Activated CD8-positive, alpha-beta memory T cell treated with anti-CD3 and anti-CD28 coated beads, Interleukin-2, amount 10 ng/mL, durations not matched to agents 7 days and 5 days (primary cell): ENCODE data around the gene LAMA1. TPM values are rescaled to one million over a fixed set of nuclear protein-coding genes. Genes with fewer than 3 reads are reported as not detected.

Source experiments
- ATAC-seq: fragments of 150-1000 bp; cut with Tn5 transposase; one replicate; pipeline ENCODE4 v1.10.0; 2021; ENCODE audit warnings: moderate library complexity
- CTCF ChIA-PET: fragments of 350-600 bp; sonication (Branson Sonifier 250); formaldehyde crosslinking; loops from one replicate; lab custom pipeline; 2021; ENCODE audit warnings: antibody characterized with exemption; lab: Charles Lee
- DNase-seq: peaks from one replicate; pipeline ENCODE4 v3.0.0-alpha.2; 2020
- H3K27ac Mint-ChIP-seq: one replicate; pipeline ENCODE4 v1.8.0; 2021; ENCODE audit warnings: mild to moderate bottlenecking, mixed read lengths
- H3K27me3 Mint-ChIP-seq: one replicate; pipeline ENCODE4 v1.8.0; 2021; ENCODE audit warnings: mixed read lengths
- H3K36me3 Mint-ChIP-seq: one replicate; pipeline ENCODE4 v1.8.0; 2021; ENCODE audit warnings: mild to moderate bottlenecking, mixed read lengths
- H3K4me1 Mint-ChIP-seq: one replicate; pipeline ENCODE4 v1.8.0; 2021; ENCODE audit warnings: mixed read lengths
- H3K4me3 Mint-ChIP-seq: one replicate; pipeline ENCODE4 v1.8.0; 2021; ENCODE audit warnings: mild to moderate bottlenecking, moderate library complexity, mixed read lengths
- H3K9me3 Mint-ChIP-seq: one replicate; pipeline ENCODE4 v1.8.0; 2022; ENCODE audit warnings: low read depth, mixed read lengths
- total RNA-seq, 2 experiments: library from RNA; stranded (reverse); gene quantifications; one replicate each; pipeline ENCODE4 v1.2.3, GENCODE V29; 2021

LAMA1 gene
- total RNA-seq, 2 experiments from 2014 or later: not detected

GRCh38 chr18:7133181-7133580, 15.6 kb upstream of the LAMA1 start:
- H3K36me3 Mint-ChIP-seq: no peaks in the 10 kb centered on the region
- ATAC-seq: no peak
- peaks cover 14% of the 10 kb centered on the region for H3K9me3 Mint-ChIP-seq
- no peak overlapping the region for H3K27ac Mint-ChIP-seq
- CTCF ChIA-PET: no interaction called here
- H3K4me1 Mint-ChIP-seq: no peaks in the 10 kb centered on the region
- no peak for DNase-seq
- H3K27me3 Mint-ChIP-seq: no peaks in the 10 kb centered on the region
- H3K4me3 Mint-ChIP-seq: no peak overlapping the region

- DNase-seq: no peak
- no peak overlapping the region for H3K27ac Mint-ChIP-seq
- peaks cover 16% of the 10 kb centered on the region for H3K9me3 Mint-ChIP-seq
- no peak overlapping the region for H3K4me3 Mint-ChIP-seq
- no peak for ATAC-seq
- H3K4me1 Mint-ChIP-seq: no peaks in the 10 kb centered on the region
- H3K36me3 Mint-ChIP-seq: no peaks in the 10 kb centered on the region
- H3K27me3 Mint-ChIP-seq: no peaks in the 10 kb centered on the region
- CTCF ChIA-PET: no interaction called here
Measured at GRCh38 chr18:7132356-7133150, 15.0 kb upstream of the LAMA1 start.

- DNase-seq (no peak), ATAC-seq (no peak)
- Mint-ChIP-seq H3K4me1 (no peaks in the 10 kb centered on the region), H3K36me3 (no peaks in the 10 kb centered on the region), H3K27ac (no peak overlapping the region), H3K9me3 (peaks cover 6% of the 10 kb centered on the region), H3K27me3 (peaks cover 4% of the 10 kb centered on the region), H3K4me3 (no peak overlapping the region)
- CTCF ChIA-PET: no interaction called here
Measured at GRCh38 chr18:7122376-7122775, 4.8 kb upstream of the LAMA1 start.

- peak overlapping the region; percentile 12 for H3K4me3 Mint-ChIP-seq
- CTCF ChIA-PET: no interaction called here
Measured at GRCh38 chr18:7116792-7117389, 706 bp downstream of the LAMA1 start.

GRCh38 chr18:7116001-7116730, 1.4 kb downstream of the LAMA1 start:
- peaks cover 25% of the 10 kb centered on the region for H3K27me3 Mint-ChIP-seq
- no peak overlapping the region for H3K27ac Mint-ChIP-seq
- DNase-seq (no peak), ATAC-seq (no peak)
- no peaks in the 10 kb centered on the region for H3K36me3 Mint-ChIP-seq
- H3K4me3 Mint-ChIP-seq: no peak overlapping the region
- no peaks in the 10 kb centered on the region for H3K4me1 Mint-ChIP-seq
- CTCF ChIA-PET: no interaction called here
- peaks cover 11% of the 10 kb centered on the region for H3K9me3 Mint-ChIP-seq

More at GRCh38 chr18:7116792-7117389, 706 bp downstream of the LAMA1 start:
- peaks cover 25% of the 10 kb centered on the region for H3K27me3 Mint-ChIP-seq
- peaks cover 11% of the 10 kb centered on the region for H3K9me3 Mint-ChIP-seq
- H3K4me1 Mint-ChIP-seq: no peaks in the 10 kb centered on the region
- H3K36me3 Mint-ChIP-seq: no peaks in the 10 kb centered on the region
- H3K27ac Mint-ChIP-seq: no peak overlapping the region
- ATAC-seq (no peak), DNase-seq (no peak)

- CTCF ChIA-PET: no interaction called here
- H3K4me3 Mint-ChIP-seq: no peak overlapping the region
- H3K36me3 Mint-ChIP-seq: no peaks in the 10 kb centered on the region
- no peak overlapping the region for H3K27ac Mint-ChIP-seq
- DNase-seq (no peak), ATAC-seq (no peak)
- peaks cover 8% of the 10 kb centered on the region for H3K9me3 Mint-ChIP-seq
- no peaks in the 10 kb centered on the region for H3K4me1 Mint-ChIP-seq
- H3K27me3 Mint-ChIP-seq: peaks cover 22% of the 10 kb centered on the region
Measured at GRCh38 chr18:7112936-7113335, 4.7 kb downstream of the LAMA1 start.

- Mint-ChIP-seq H3K9me3 (peaks cover 10% of the 10 kb centered on the region), H3K4me1 (no peaks in the 10 kb centered on the region), H3K27ac (no peak overlapping the region), H3K36me3 (no peaks in the 10 kb centered on the region), H3K4me3 (no peak overlapping the region), H3K27me3 (peaks cover 15% of the 10 kb centered on the region)
- ATAC-seq (no peak), DNase-seq (no peak)
- CTCF ChIA-PET: no interaction called here
Measured at GRCh38 chr18:7111134-7111533, 6.5 kb downstream of the LAMA1 start.

- H3K4me1 Mint-ChIP-seq: no peaks in the 10 kb centered on the region
- ATAC-seq (no peak), DNase-seq (no peak)
- H3K27me3 Mint-ChIP-seq: no peaks in the 10 kb centered on the region
- H3K9me3 Mint-ChIP-seq: peaks cover 14% of the 10 kb centered on the region
- no peak overlapping the region for H3K4me3 Mint-ChIP-seq
- CTCF ChIA-PET: no interaction called here
- H3K27ac Mint-ChIP-seq: no peak overlapping the region
- no peaks in the 10 kb centered on the region for H3K36me3 Mint-ChIP-seq
Measured at GRCh38 chr18:7105943-7106342, 11.7 kb downstream of the LAMA1 start.

GRCh38 chr18:7105268-7105667, 12.3 kb downstream of the LAMA1 start:
- H3K9me3 Mint-ChIP-seq: peaks cover 14% of the 10 kb centered on the region
- DNase-seq: no peak
- no peak overlapping the region for H3K27ac Mint-ChIP-seq
- H3K27me3 Mint-ChIP-seq: no peaks in the 10 kb centered on the region
- H3K4me1 Mint-ChIP-seq: no peaks in the 10 kb centered on the region
- no peaks in the 10 kb centered on the region for H3K36me3 Mint-ChIP-seq
- CTCF ChIA-PET: no interaction called here
- ATAC-seq: no peak
- H3K4me3 Mint-ChIP-seq: no peak overlapping the region

GRCh38 chr18:7104649-7105048, 12.9 kb downstream of the LAMA1 start:
- CTCF ChIA-PET: no interaction called here
- Mint-ChIP-seq H3K4me3 (no peak overlapping the region), H3K27ac (no peak overlapping the region), H3K27me3 (no peaks in the 10 kb centered on the region), H3K4me1 (no peaks in the 10 kb centered on the region), H3K9me3 (peaks cover 14% of the 10 kb centered on the region), H3K36me3 (no peaks in the 10 kb centered on the region)
- no peak for DNase-seq
- no peak for ATAC-seq

GRCh38 chr18:7102131-7102530, 15.5 kb downstream of the LAMA1 start:
- H3K27me3 Mint-ChIP-seq: no peaks in the 10 kb centered on the region
- H3K4me3 Mint-ChIP-seq: no peak overlapping the region
- H3K4me1 Mint-ChIP-seq: no peaks in the 10 kb centered on the region
- CTCF ChIA-PET: no interaction called here
- peaks cover 11% of the 10 kb centered on the region for H3K9me3 Mint-ChIP-seq
- no peak overlapping the region for H3K27ac Mint-ChIP-seq
- DNase-seq (no peak), ATAC-seq (no peak)
- H3K36me3 Mint-ChIP-seq: no peaks in the 10 kb centered on the region

GRCh38 chr18:7096838-7097237, 20.8 kb downstream of the LAMA1 start:
- CTCF ChIA-PET: no interaction called here
- no peak for ATAC-seq
- H3K27ac Mint-ChIP-seq: no peak overlapping the region
- no peak for DNase-seq
- no peaks in the 10 kb centered on the region for H3K4me1 Mint-ChIP-seq
- no peak overlapping the region for H3K4me3 Mint-ChIP-seq
- no peaks in the 10 kb centered on the region for H3K27me3 Mint-ChIP-seq
- H3K36me3 Mint-ChIP-seq: no peaks in the 10 kb centered on the region
- peaks cover 6% of the 10 kb centered on the region for H3K9me3 Mint-ChIP-seq

GRCh38 chr18:7094427-7094826, 23.2 kb downstream of the LAMA1 start:
- Mint-ChIP-seq H3K27me3 (no peaks in the 10 kb centered on the region), H3K9me3 (peaks cover 6% of the 10 kb centered on the region), H3K36me3 (no peaks in the 10 kb centered on the region), H3K27ac (no peak overlapping the region), H3K4me3 (no peak overlapping the region), H3K4me1 (no peaks in the 10 kb centered on the region)
- CTCF ChIA-PET: no interaction called here
- ATAC-seq (no peak), DNase-seq (no peak)

- CTCF ChIA-PET: no interaction called here
- Mint-ChIP-seq H3K4me3 (no peak overlapping the region), H3K27me3 (no peaks in the 10 kb centered on the region), H3K27ac (no peak overlapping the region), H3K4me1 (no peaks in the 10 kb centered on the region), H3K36me3 (no peaks in the 10 kb centered on the region), H3K9me3 (peaks cover 8% of the 10 kb centered on the region)
- ATAC-seq (no peak), DNase-seq (no peak)
Measured at GRCh38 chr18:7090771-7091170, 26.8 kb downstream of the LAMA1 start.
